LNCaP clone FGC (cell line): Measurements from ENCODE around the gene NTRK2.

Experiments used
- DNase-seq: peaks from one replicate; pipeline ENCODE4 v3.0.0-alpha.2; 2011; ENCODE audit warnings: low read depth
- H3K4me3 ChIP-seq: 2 replicates; pipeline ENCODE4 v1.5.1; 2011; ENCODE audit warnings: mild to moderate bottlenecking, low read depth, low read length, control low read depth
- TF ChIP-seq, protein P1 (sequence below): IDR thresholded peaks from 2 replicates; pipeline ENCODE4 v1.5.1; 2012; ENCODE audit warnings: mild to moderate bottlenecking; ENCODE audit not compliant: control insufficient read depth, insufficient read depth; ENCODE audit errors: extremely low read depth

The NTRK2 gene

DNA sequence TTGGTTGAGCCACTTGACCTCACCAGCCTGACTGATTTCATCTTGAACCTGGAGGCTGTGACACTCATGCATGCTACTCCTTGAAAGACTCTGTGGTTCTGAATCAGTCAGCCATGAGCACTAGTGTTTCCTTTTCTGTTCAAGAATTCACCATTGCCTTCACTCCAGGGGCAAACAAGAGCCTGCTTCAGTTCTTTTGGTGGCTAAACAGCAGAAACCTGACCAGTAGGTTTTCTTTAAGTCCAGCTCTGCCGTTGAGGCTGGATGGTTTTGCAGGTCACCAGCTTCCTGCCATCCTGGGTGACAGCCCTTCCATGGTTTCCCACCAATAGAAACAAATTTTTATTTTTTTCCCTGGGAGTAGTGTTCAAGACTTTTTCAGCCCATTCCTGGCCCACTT lies 10.0 kb downstream of the NTRK2 start:
- DNase-seq, result no peak
- no peak overlapping the region for H3K4me3 ChIP-seq
- TF ChIP-seq, protein P1, sequence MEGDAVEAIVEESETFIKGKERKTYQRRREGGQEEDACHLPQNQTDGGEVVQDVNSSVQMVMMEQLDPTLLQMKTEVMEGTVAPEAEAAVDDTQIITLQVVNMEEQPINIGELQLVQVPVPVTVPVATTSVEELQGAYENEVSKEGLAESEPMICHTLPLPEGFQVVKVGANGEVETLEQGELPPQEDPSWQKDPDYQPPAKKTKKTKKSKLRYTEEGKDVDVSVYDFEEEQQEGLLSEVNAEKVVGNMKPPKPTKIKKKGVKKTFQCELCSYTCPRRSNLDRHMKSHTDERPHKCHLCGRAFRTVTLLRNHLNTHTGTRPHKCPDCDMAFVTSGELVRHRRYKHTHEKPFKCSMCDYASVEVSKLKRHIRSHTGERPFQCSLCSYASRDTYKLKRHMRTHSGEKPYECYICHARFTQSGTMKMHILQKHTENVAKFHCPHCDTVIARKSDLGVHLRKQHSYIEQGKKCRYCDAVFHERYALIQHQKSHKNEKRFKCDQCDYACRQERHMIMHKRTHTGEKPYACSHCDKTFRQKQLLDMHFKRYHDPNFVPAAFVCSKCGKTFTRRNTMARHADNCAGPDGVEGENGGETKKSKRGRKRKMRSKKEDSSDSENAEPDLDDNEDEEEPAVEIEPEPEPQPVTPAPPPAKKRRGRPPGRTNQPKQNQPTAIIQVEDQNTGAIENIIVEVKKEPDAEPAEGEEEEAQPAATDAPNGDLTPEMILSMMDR, result no peak

DNA sequence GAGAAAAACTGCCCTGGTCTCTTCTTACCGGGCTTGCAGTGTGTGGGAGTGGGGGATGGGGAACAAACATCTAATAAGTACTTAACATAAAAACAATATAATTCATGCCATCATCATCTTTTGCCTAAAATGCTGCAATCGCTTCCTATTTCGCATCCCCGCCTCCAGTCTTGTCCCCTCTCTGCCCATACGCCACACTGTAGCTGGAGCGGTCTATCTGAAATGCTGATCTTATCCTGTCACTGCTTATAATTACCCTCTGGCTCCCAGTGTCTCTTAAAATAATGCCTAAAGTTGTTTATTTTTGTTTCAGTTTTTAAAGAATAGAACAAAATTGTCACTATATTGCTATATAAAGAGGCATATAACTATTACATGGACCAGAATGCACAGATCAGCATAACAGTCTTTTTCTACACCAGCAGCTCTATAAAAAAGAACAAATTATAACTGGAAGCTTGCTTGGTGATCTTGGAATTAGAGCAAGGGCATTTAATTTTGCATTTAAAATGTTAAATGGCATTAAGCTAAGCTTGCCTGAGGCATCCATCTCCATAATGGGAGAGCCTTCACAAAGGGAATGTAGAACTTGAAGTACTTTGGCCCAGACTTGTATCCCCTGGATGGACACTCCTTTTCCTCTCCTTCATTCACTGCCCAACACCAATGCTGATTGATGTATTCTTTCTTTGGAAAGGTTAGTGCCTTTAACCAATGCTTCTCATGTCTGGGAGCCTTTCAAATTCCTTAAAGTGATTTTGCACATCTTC lies 12.2 kb downstream of the NTRK2 start:
- no peak for DNase-seq
- H3K4me3 ChIP-seq, result no peak overlapping the region
- TF ChIP-seq, protein P1, result no peak

DNA sequence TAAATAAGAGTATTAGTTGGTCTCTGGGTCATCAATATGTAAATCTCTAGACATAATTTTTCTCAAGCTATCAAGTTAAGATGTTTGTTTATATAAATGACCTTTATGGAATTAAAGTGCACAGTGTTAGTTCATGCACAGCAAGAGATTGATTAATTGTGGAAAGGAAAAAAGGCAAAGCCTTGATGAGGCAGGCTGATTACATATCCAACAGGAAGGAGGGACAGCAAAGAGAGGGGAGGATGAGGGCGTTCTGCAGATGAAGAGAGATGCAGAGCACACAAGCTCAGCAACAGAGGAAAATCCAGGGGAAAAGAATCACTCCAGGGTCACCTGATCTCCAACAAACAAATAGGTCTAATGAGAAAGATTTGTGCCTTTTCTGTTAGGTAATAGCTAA lies 16.5 kb downstream of the NTRK2 start:
- DNase-seq, result no peak
- TF ChIP-seq, protein P1, result no peak
- no peak overlapping the region for H3K4me3 ChIP-seq

DNA sequence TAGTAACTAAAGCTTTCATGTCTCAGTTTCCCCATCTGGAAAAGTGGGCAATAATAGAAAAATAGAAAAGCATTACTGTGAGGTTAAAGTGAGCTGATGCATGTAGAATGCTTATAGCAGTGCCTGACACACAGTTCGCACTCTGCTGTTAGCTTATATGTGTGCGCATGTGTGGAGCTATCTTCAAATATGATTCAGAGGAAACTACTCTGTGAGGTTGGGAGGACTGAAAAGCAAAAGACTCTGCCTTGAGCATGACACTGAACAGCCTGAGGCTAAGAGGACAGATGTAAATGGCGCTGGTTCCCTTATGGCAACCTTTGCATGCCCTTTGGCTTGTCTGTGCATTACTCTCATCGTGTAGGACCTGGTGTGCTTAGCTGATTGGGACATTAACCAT lies 19.4 kb downstream of the NTRK2 start:
- no peak for DNase-seq
- no peak overlapping the region for H3K4me3 ChIP-seq
- TF ChIP-seq, protein P1, result no peak

DNA sequence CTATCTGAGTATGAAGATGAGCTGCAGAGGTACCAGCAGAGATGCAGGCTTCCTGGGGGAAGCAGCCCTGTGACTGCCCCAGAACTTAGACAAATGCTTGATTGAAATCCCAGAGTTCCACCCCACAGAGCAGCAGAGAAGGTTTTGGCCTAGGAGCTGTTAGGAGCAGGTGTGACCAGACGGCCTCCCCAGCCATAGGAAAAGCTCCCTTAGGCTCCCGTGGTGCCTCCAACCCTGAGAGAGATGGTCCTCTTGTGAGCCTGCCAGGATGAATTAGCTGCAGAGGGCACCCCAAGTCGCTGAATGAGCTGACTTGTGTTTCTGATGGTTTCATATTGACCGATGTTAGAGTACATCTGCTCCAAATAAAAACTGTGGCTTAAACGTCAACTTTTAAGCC lies 22.1 kb downstream of the NTRK2 start:
- no peak overlapping the region for H3K4me3 ChIP-seq
- no peak for DNase-seq
- TF ChIP-seq, protein P1, result no peak

DNA sequence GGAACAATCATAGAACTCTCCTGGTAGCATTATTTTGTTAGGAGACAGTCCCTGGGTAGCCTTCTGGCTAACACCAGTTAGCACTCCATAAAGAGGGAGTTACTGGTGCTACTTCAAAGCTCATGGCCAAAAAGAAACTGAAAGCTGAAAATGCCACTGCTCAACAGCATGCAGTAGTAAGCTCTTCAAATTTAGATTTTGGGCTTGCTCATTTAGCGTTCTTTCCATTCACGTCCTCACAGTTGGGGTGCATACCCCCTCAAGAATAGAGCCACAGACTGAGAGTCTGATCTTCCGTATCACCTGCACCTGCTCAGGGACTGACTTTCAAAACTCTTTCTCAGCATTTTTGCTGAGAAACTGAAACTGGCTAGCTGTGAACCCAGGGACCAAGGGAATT lies 24.7 kb downstream of the NTRK2 start:
- no peak overlapping the region for H3K4me3 ChIP-seq
- TF ChIP-seq, protein P1, result no peak
- no peak for DNase-seq

DNA sequence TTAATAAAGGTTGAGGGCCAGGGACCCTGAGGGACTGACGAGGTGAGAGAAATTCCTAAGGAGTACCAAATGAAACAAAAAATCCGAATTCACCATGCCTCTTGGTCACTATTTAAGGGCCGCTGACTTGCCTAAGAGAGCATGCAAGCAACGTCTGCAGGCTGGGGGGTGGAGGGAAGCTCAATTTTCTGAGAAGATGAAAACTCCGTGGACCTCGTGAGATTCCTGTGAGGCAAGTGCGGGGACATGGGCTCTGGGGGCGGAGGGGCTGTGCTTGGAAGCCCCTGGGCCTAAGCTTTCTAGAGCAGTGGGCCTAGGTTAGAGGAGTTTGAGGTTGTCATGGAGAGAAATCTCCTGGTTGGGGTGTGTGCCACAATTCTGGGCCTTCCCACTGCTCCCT lies 27.5 kb downstream of the NTRK2 start:
- H3K4me3 ChIP-seq, result no peak overlapping the region
- TF ChIP-seq, protein P1, result no peak
- DNase-seq, result no peak
